CD4-positive, alpha-beta T cell (primary cell): ENCODE results near the gene FBXL19. TPM values are rescaled to one million over a fixed set of nuclear protein-coding genes. Genes with fewer than 3 reads are reported as not detected.

Experiments used
- ATAC-seq: fragments of 200-7000 bp; cut with Tn5 transposase; one replicate; pipeline ENCODE4 v1.10.0; 2022; ENCODE audit warnings: mild to moderate bottlenecking; ENCODE audit not compliant: poor library complexity
- CTCF ChIA-PET: fragments of 350-600 bp; sonication (Branson Sonifier 250); formaldehyde crosslinking; loops from one replicate; lab custom pipeline; 2021; ENCODE audit warnings: antibody characterized with exemption, inconsistent platforms; lab: Charles Lee
- POLR2A ChIA-PET: fragments of 350-600 bp; sonication (Branson Sonifier 250); formaldehyde crosslinking; loops from one replicate; lab custom pipeline; 2021; ENCODE audit warnings: antibody characterized with exemption, inconsistent platforms; lab: Charles Lee
- DNase-seq, 14 experiments: peaks; one replicate each; pipeline ENCODE4 v3.0.0-alpha.2; 2013 to 2020; ENCODE audit warnings: mixed read lengths in 2 of 14
- H3K27ac ChIP-seq, 2 donors: one replicate each; pipeline versions ENCODE4 v1.5.1 to v1.7.0; 2013; ENCODE audit warnings: low read length in 2 of 2, low read depth in 1 of 2, mild to moderate bottlenecking in 1 of 2
- H3K27me3 ChIP-seq, 2 experiments: 1 replicate in 1 of 2; 2 replicates in 1 of 2; pipeline versions ENCODE4 v1.6.1 to v1.7.0; 2013; ENCODE audit warnings: low read length in 2 of 2, control low read depth in 1 of 2, mild to moderate bottlenecking in 1 of 2, moderate library complexity in 1 of 2; ENCODE audit not compliant: insufficient read depth in 2 of 2, control insufficient read depth in 1 of 2
- H3K36me3 ChIP-seq: one replicate; pipeline ENCODE4 v1.6.1; 2013; ENCODE audit warnings: low read length, control low read depth; ENCODE audit not compliant: insufficient read depth
- H3K4me1 ChIP-seq: one replicate; pipeline ENCODE4 v1.6.1; 2013; ENCODE audit warnings: low read length, control low read depth; ENCODE audit not compliant: insufficient read depth
- H3K4me3 ChIP-seq: one replicate; pipeline ENCODE4 v1.5.1; 2013; ENCODE audit warnings: mild to moderate bottlenecking, low read length, moderate library complexity
- H3K9me3 ChIP-seq, 2 experiments: 1 replicate in 1 of 2; 2 replicates in 1 of 2; pipeline versions ENCODE4 v1.6.1 to v1.7.0; 2013; ENCODE audit warnings: low read length in 2 of 2, mild to moderate bottlenecking in 2 of 2, control low read depth in 1 of 2, moderate library complexity in 1 of 2; ENCODE audit not compliant: control insufficient read depth in 1 of 2, insufficient read depth in 1 of 2
- H3K27ac Mint-ChIP-seq: one replicate; pipeline ENCODE4 v1.8.0; 2020; ENCODE audit warnings: mixed read lengths
- H3K27me3 Mint-ChIP-seq: one replicate; pipeline ENCODE4 v1.8.0; 2021; ENCODE audit warnings: mixed read lengths
- H3K36me3 Mint-ChIP-seq: one replicate; pipeline ENCODE4 v1.8.0; 2021; ENCODE audit warnings: low read depth, mixed read lengths
- H3K4me1 Mint-ChIP-seq: one replicate; pipeline ENCODE4 v1.8.0; 2021; ENCODE audit warnings: low read depth, mixed read lengths
- H3K4me3 Mint-ChIP-seq: one replicate; pipeline ENCODE4 v1.8.0; 2020; ENCODE audit warnings: mild to moderate bottlenecking, mixed read lengths
- H3K9me3 Mint-ChIP-seq: one replicate; pipeline ENCODE4 v1.8.0; 2020; ENCODE audit warnings: mixed read lengths
- CTCF ChIP-seq: fragments of 200-600 bp; IDR thresholded peaks from one replicate; pipeline ENCODE4 v1.8.0; 2022; ENCODE audit warnings: antibody characterized with exemption, mild to moderate bottlenecking
- intact Hi-C, 2 experiments: fragments of 100-400 bp; cut with DNase I in 1 of 2; cut with micrococcal nuclease in 1 of 2; formaldehyde crosslinking; loops; one replicate each; pipeline versions ENCODE4 v1.15.1 to v1.9.0; 2023 to 2025; cut with DNase I, micrococcal nuclease
- total RNA-seq, 174 experiments: library from RNA in 2 of 174; stranded (reverse) in 2 of 174; gene quantifications; one replicate each; pipeline ENCODE4 v1.2.3 and lab custom pipeline; 2021 to 2026

FBXL19 gene
- total RNA-seq, 2 experiments from 2014 or later = 7.5 to 8.9 TPM

- H3K4me1 Mint-ChIP-seq = no peaks in the 10 kb centered on the region
- POLR2A ChIA-PET = no interaction called here
- no peak overlapping the region for H3K4me3 Mint-ChIP-seq
- H3K9me3 Mint-ChIP-seq = no peaks in the 10 kb centered on the region
- no peaks in the 10 kb centered on the region for H3K27me3 Mint-ChIP-seq
- CTCF ChIA-PET = no interaction called here
- no peaks in the 10 kb centered on the region for H3K27me3 ChIP-seq
- no peak for TF ChIP-seq CTCF
- DNase-seq (peak in 2 of 14 experiments; percentile 40 to 54), ATAC-seq (peak; percentile 55)
- no peak overlapping the region for H3K27ac ChIP-seq
- no peaks in the 10 kb centered on the region for H3K4me1 ChIP-seq
- H3K9me3 ChIP-seq = no peaks in the 10 kb centered on the region
- no peak overlapping the region for H3K4me3 ChIP-seq
- peaks cover 70% of the 10 kb centered on the region for H3K36me3 ChIP-seq
- intact Hi-C loops = no loop called here
- H3K27ac Mint-ChIP-seq = no peak overlapping the region
- peaks cover 69% of the 10 kb centered on the region for H3K36me3 Mint-ChIP-seq
Measured at GRCh38 chr16:30977502-30977901, 54.1 kb downstream of the FBXL19 start.

GRCh38 chr16:30979170-30980022, 56.0 kb downstream of the FBXL19 start:
- ChIA-PET POLR2A (no interaction called here), CTCF (no interaction called here)
- Mint-ChIP-seq H3K9me3 (no peaks in the 10 kb centered on the region), H3K4me3 (no peak overlapping the region), H3K27ac (no peak overlapping the region), H3K27me3 (no peaks in the 10 kb centered on the region), H3K4me1 (no peaks in the 10 kb centered on the region), H3K36me3 (peaks cover 66% of the 10 kb centered on the region)
- peaks cover 2% of the 10 kb centered on the region for H3K4me1 ChIP-seq
- H3K4me3 ChIP-seq = no peak overlapping the region
- no peaks in the 10 kb centered on the region for H3K9me3 ChIP-seq
- H3K27ac ChIP-seq = no peak overlapping the region
- no peaks in the 10 kb centered on the region for H3K27me3 ChIP-seq
- H3K36me3 ChIP-seq = peaks cover 70% of the 10 kb centered on the region
- TF ChIP-seq CTCF = no peak
- ATAC-seq (no peak), DNase-seq (no peak)
- intact Hi-C loops = loop anchor here in 1 of 2 experiments (10.0 kb wide), 3 partner anchors 315 to 715 kb away; no protein-coding TSS in a partner anchor

GRCh38 chr16:30980023-30980371, 56.6 kb downstream of the FBXL19 start:
- Histone ChIP-seq H3K27me3 (no peaks in the 10 kb centered on the region), H3K27ac (no peak overlapping the region), H3K36me3 (peaks cover 73% of the 10 kb centered on the region), H3K9me3 (no peaks in the 10 kb centered on the region), H3K4me3 (no peak overlapping the region), H3K4me1 (peaks cover 8% of the 10 kb centered on the region)
- no peak for ATAC-seq
- ChIA-PET POLR2A (no interaction called here), CTCF (no interaction called here)
- intact Hi-C loops = loop anchor here in 1 of 2 experiments (10.0 kb wide), 3 partner anchors 315 to 715 kb away; no protein-coding TSS in a partner anchor
- Mint-ChIP-seq H3K36me3 (peaks cover 63% of the 10 kb centered on the region), H3K27ac (no peak overlapping the region), H3K27me3 (no peaks in the 10 kb centered on the region), H3K9me3 (no peaks in the 10 kb centered on the region), H3K4me1 (no peaks in the 10 kb centered on the region), H3K4me3 (no peak overlapping the region)
- DNase-seq = no peak
- TF ChIP-seq CTCF = no peak
